Islet of Langerhans (tissue), 1 donor: ENCODE measurements around the gene CMPK2.

Experiments used
- FAIRE-seq: peaks from one replicate; lab custom pipeline; 2011; peaks lifted over from hg19 to GRCh38; lab: Jason Lieb, UNC

The CMPK2 gene

DNA sequence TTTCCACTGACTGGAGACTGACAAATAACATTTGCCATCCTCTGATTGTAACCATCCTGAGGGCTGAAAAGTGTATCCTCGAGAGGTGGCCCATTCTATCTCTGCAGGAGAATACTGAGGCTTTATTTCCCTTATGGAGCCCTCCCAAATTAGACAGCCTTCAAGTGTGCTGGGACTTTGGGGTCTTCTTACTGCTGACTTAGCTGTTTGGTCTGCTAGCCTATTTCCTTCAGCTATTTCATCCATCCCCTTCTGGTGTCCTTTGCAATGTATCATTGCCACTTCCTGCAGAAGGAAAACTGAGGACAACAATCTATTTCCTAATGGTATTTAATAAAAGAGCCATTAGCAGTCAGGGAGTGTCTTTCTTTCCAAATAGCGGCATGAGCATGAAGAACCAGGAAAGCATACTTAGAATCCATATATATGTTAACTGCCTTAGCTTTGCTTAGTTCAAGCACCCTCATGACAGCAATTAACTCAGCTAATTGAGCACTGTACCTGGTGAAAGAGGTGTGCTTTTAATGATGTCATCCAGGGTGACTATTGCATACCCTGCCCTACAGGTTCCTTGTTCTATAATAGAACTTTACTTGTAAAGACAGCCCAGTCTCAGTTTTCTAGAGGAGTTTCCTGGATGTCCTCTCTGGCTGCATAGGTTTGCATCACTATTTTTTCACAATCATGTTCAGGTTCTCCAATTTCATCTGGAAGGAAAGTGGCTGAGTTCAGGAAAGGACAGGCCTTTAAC, 24.0 kb downstream of the CMPK2 start:
- no peak for FAIRE-seq

DNA sequence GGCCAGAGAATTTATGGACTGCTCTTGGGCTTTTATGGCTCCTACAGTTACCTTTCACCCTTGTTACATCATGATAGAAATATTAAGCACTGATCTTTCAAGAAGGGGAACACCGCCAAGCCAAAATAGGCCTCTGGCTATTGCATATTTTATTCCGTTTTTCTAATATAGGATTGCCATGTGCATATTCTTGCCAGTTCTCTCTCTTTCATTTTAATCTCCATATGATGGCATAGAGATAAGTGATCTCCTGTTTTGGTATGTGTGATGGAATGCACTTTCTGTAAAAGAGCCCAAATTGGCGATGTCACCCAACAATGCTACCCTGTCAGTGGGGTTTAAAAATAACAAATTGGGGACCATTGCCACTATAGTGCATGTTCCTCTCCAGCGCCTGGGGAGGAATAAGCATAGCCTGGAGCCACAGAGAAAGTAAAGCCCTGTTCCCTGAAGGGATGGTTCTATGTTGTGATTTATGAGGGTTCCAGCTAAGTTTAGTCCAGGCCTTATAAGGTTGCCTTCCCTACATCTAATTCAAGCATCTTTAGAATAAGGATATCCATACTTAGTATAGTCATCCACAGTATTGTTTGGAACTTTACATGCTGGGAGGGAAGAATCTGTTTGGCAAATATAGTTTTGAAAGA, 26.9 kb downstream of the CMPK2 start:
- FAIRE-seq = no peak

DNA sequence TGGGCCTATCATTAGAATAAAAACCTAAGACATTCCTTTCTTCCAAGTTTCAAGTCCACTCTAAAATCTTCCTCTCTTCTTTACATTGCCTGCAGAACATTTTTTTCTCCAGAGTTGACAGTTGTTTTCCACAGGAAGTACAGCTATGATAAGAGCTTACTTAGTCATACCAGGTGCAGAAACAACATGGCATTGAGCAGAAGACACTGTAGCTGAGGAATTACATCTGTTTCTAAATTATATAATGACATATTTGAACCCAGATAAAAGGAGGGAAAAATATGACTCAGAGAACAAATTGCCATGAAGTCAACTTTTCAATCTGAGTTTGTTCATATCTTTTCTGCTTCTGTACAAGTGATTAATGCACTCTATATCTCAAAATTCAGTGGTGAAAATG, 30.2 kb downstream of the CMPK2 start:
- FAIRE-seq = no peak

DNA sequence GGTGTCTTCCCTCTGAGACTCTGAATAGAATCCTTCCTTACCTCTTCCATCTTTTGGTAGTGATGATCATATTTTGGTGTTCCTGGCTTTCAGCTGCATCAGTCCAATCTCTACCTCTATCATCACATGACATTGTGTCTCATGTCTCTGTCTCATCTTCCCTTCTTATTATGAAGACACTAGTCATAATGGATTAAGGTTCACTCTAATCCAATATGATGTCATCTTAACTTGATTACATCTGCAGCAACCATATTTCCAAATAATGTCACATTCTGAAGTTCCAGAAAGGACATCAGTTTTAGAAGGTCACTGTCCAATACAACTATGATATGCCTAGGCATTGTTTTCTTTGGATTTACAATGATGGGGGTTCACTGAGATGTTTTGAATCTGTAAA, 31.5 kb downstream of the CMPK2 start:
- FAIRE-seq = no peak

DNA sequence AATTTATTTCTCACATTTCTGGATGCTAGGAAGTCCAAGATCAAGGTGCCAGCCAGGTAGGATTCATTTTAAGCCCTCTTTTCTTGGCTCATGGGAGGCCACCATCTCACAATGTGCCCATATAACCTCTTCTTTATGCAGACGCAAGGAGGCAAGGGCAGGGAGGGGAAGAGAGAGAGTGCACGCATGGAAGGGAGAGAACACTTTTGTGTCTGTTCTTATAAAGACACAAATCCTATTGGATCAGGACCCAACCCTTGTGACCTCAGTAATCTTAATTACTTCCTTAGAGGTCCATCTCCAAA, 32.5 kb downstream of the CMPK2 start:
- no peak for FAIRE-seq

DNA sequence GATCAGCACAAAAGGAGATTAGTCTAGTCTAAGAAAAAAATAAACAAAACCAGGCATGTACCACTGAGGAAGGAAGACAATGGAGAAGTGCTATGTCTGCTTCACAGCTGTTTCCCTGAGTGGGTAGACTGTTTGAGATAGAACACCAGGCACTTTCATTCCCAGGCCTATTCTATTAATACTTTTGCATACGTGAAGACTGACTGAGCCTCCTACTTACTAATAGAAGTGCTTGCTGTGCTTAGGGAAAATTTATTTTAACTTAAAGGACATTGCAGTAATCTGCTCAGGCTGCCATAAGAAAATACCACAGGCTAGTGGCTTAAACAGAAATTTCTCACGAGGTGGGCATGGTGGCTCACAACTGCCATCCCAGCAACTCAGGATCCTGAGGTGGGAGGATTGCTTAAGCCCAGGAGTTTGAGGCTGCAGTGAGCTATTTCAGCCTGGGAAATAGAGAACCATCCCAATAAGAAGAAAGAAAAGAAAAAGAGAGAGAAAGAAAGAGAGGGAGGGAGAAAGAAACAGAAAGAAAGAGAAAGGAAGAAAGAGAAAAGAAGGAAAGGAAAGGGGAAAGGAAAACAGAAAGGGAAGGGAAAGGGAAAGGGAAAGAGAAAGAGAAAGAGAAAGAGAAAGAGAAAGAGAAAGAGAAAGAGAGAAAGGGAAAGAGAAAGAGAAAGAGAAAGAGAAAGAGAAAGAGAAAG, 33.0 kb downstream of the CMPK2 start:
- no peak for FAIRE-seq

DNA sequence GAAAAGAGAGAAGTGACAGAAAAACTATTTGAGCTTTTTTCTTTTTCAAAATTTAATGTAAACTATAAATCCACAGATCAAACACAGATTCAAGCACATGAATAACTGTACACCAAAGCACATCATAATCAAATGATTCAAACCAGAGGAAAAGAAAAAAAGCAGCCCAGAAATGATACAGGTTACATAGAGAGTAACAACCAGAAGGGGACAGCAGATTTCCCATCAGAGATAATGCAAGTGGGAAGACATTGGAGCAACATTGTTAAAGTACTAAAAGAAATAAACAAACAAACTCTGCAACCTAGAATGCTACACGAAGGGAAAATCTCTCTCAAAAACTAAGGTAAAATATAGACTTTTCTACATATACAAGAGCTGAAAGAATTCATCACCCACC, 34.5 kb downstream of the CMPK2 start:
- FAIRE-seq = no peak

DNA sequence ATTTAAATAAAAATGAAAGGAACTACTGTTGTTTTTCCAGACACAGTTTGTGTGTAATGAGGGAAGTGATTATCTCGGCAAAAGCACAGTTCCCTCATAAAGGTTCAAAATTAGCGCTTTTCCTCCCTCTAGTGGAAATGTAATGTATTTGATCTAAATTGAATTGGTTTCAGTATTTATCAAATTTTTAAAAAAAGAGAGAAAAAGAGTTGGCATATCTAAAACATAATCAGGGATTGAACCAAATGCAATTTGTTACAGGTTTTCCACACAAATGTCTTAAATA, 37.5 kb downstream of the CMPK2 start:
- FAIRE-seq = peak; percentile 99

DNA sequence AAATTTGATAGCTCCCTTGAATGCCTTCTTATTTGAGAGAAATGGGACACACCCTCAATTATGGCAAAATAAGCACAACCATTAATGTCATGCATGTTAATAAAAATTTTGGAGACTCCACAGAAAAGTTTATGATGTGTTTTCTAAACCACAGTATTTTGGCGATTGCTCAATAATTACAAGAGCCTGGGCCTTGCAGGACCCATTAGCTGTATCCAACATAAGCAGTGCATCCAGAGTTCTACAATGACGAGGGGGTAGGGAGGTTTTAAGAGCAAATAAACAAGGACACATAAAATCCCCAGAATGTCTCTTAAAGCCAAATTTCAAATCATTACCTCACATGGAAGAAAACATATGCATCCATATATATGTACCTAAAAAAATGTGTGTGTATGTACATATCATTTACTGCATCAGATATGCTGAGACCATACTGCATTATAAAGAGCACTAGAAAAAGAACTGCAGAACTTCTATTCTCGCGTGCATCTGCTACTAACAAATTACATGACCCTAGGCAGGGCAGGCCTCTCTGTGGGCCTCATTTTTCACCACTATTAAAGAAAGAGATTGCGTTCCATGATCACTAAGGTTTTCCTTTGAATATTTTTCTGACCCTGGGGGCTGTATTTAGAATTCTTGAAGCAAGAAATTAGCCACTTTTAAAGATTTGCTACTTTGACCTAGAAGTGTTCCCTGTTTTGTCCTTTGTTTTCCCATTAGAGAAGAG, 38.0 kb downstream of the CMPK2 start:
- FAIRE-seq = no peak

DNA sequence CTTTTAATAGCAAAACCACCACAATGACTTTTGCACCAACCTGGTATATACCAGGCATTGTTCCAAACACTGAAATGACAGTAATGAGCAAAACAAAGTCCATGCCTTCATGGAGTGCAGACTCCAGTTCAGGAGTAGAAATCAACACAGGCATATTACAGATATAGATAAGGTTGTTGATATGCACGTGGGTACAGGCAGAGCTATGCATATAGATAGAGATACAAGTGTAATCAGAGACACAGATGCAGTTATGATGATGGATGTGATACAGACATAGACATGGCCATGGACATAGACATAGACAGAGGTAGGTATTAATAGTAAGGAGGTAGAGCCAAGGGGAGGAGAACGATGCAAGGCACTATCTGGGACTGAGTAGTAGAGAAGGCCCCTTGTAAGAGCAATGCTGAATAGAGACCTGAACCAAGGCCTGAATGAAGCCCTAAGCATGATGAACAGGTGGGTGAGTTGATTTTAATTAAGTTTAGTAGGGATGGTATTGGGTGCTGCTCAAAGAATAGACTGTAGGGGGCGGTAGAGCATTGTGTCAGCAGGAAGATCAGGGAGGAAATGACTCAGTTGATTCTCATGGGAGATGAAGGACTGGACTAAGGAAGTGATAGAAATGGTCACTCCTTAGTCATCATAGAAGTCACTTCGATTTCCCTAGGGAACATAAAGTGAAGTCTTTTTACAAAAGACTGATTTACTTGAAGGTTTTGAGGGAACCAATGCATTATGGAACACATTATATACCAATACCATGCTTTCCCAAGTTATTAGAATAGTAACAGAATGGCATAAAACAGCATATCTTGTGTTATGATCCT, 39.4 kb downstream of the CMPK2 start:
- no peak for FAIRE-seq

DNA sequence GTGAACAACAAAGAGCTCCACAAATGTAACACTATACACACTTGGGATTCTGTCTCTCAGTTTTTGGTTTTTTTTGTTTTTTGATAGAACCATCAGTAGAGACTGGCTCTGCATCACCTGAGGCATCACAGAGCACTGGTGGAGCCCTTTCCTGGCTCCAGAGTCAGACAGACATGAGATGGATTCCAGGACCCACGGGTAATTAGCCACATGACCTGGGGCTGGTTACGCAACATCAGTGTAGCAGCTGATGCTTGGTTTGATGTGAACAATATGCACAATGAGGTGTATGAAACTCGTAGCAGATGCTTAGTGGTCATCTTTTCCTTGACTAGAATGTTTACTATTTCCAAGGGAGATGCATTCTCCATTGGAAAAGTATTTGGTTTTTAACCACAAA, 40.7 kb downstream of the CMPK2 start:
- FAIRE-seq = no peak

DNA sequence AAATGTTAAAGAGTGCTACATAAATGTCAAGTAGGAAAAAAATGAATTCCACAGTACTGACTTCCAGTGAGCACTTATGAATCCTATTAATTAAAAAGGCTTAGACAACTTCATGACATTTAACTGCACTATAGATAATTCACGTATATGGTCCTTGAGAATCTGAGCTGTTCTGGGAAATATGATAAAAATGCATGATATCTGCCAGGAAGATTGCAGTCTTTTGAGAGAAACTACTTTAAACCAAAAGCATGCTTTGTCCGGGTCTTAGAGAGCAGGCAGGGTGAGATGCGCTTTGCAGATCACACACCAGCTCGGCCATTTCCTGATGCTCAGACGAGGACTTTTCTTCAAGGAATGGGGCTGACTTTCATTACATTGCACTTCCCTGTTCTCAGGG, 42.6 kb downstream of the CMPK2 start:
- FAIRE-seq = no peak

DNA sequence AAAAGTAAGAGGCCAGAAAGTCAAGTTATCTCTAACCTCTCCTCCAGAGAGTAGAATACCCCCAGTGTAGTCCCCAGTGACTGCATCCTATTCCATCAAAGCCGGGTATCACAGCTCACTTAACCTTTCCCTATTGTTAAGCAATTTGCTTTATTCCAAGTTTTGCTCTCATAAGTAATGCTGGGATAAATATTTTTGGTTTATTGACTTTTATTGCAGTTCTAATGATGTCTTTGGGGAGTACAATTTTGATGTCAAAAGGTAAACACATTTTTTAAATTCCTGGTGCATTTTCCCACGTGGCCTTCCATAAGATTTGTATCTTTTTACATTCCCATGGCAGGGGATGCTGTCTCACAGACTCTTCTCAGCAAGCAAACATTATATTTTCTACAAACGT, 43.3 kb downstream of the CMPK2 start:
- no peak for FAIRE-seq

DNA sequence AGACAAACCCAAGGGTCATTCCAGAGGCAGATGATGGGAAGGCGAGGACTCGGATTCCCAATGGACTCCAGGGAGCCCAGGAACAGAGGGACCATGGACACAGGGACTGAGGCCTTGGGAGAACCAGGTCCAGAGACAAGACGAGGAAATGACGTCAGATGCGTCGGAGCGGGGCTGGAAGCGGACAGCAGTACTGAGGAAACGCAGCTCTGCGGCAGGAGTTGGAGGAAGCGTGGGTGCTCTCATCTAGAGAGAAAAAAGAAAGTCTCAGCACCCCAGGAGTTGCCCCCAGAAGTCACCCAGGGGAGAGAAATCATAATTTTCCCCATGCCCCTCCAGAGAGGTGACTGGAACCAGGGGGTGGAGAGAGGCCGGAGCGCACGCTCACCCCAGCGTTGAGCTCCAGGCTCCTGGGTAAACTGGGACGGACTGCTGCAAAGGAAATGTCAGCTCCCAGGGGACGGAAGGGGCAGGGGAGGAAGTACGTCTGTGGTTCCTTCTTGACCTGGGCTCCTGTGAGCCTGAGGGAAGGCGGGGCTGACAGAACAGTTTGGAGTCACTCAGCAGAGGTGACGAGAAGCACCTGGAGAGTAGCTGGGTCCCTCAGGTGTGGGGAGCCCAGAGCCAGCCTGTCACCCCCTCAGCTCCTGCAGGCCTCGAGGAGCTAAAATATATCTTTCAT, 44.7 kb downstream of the CMPK2 start:
- no peak for FAIRE-seq

DNA sequence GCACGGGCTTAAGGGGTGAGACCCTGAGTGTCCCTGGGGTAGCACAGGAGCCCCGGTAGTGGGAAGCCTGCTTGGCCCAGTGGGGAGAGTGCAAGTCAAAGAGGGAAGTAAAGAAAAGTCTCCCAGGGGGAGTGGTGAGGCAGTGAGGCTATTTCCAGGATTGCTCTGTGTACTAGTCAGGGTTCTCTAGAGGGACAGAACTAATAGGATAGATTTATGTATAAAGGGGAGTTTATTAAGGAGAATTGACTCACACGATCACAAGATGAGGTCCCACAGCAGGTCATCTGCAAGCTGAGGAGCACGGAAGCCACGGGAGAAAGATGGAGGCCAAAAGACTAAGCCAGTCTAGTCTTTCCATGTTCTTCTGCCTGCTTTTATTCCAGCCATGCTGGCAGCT, 45.5 kb downstream of the CMPK2 start:
- no peak for FAIRE-seq

DNA sequence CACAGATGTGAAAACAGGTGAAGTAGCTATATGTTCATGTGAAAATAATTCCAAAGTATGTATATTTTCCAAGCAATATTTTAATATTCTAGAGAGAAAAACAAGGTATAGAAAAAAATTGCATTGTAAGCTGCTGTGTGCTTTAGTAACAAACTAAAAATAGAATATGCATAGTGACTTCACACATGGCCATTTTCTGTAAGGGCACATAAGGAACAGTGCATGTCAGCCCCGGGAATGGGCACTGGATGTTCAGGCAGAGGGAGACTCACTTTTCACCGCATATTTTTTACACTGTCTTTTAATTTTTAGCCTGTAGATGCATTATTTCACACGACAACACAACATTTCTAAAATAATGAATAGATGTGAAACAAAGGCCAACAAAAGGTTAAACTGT, 46.0 kb downstream of the CMPK2 start:
- FAIRE-seq = no peak

DNA sequence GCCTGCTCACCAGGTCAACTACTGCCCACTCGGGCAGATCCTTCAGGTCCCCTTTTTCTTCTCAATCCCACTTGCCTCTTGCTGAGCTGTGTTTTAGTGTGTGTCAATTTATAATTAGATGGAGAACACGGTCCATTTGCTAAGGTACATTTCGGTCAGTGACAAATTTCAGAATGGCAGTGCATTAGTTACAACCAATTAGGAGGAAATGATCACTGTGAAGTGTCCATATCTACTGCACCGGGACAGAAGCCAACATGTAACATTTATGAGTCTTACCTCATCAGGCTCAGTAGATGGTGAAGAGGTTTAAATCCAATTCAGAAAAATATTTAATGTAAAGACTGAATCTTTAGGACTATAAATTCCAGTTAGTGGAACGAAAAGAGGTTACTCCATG, 47.7 kb downstream of the CMPK2 start:
- FAIRE-seq = peak; percentile 75

DNA sequence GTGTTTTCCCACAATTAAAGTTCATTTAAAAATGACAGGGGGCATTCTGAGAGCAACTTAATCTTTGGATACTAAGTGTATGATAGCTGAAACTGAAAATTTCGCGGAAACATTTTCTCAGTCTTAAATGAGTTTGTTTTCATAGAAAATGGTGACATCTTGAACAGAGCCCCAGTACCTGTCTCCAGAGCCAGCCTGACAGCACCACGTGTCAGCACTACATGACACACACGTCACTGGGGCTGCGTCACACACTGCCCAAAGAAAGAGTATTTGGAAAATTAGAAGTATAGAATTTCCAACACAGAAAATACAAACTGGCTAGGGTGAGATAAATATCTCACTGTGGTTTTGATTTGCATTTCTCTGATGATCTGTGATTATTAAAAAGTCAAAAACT, 50.8 kb downstream of the CMPK2 start:
- FAIRE-seq = no peak

DNA sequence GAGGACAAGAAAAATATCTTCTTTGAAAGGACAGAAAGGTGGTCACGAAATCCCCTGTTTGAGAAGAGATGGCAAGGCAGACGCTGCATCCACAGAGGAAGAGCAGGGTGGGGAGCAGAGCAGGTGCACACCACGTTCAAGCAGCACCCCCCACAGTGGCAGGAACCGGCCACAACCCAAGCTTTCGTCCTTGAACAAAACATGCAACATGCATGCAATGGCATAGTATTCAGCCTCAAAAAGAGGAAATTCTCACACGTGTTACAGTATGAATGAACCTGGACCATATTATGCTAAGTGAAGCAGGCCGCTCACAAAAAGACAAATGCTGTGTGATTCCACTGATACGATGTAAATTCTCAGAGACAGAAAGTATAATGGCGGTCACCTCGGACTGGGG, 51.4 kb downstream of the CMPK2 start:
- no peak for FAIRE-seq

DNA sequence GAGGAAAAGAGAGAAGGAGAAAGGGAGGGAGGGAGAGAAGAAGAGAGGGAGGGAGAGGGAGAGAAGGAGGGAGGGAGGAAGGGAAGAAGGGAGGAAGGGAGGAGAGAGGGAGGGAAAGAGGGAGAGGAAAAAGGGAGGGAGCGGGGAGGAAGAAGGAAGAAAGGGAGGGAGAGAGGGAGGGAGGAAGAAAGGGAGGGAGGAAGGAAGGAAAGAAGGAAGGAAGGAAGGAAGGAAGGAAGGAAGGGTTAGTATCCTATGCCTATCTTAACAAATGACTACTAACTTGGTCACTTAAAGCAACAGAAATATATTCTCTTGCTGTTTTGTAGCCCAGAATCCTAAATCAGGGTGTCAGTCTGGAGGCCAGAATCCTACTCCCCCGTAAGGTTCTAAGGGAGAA, 52.1 kb downstream of the CMPK2 start:
- FAIRE-seq = no peak

DNA sequence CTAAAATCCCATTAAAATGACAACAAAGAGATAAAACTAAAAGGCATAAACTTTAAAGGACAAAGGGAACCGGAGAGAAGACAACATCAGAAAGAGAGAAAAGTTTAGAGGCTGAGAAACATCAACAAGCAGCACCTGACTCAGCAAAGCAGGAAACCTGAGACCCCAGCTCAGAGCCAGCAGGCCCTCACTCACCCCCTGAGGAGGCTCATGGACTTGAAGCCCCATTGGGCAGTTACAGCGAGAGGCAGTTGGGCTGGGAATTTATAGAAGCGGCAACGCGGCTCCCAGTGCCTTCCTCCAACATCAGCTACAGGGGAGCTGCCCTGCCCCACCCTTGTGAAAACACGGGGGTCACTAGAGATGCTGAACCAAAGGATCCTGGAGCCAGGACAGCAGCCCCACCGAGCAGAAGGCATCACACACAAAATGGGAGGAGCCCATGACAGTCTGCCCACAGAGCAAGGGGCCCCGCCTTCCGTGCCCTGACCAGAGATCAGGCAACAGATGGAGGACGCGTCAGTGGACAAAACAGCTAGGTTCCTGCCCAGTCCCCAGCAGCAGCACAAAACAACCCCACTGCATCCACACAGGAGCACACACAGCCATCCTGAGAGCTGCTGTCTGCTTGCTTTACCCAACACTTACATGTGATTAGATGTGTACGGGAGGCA, 52.7 kb downstream of the CMPK2 start:
- no peak for FAIRE-seq
